Activated CD4-positive, alpha-beta memory T cell treated with anti-CD3 and anti-CD28 coated beads, Interleukin-2, amount 10 ng/mL, durations not matched to agents 7 days and 5 days (primary cell): ENCODE results near the gene RIC8B. TPM values are rescaled to one million over a fixed set of nuclear protein-coding genes. Genes with fewer than 3 reads are reported as not detected.
A peak's percentile ranks its signal among the peaks of the same experiment; 100 is the strongest.
"Not testable (repeated sequence)": the region's sequence is repeated elsewhere in the genome, so short reads cannot be mapped to it uniquely, and the experiment has no call there.

Experiments used
- CTCF ChIA-PET: fragments of 350-600 bp; sonication (Branson Sonifier 250); formaldehyde crosslinking; loops from one replicate; lab custom pipeline; 2021; ENCODE audit warnings: antibody characterized with exemption, inconsistent platforms; lab: Charles Lee
- POLR2A ChIA-PET: fragments of 350-600 bp; sonication (Branson Sonifier 250); formaldehyde crosslinking; loops from one replicate; lab custom pipeline; 2021; ENCODE audit warnings: antibody characterized with exemption; lab: Charles Lee
- DNase-seq: peaks from one replicate; pipeline ENCODE4 v3.0.0-alpha.2; 2020
- H3K27ac Mint-ChIP-seq: one replicate; pipeline ENCODE4 v1.8.0; 2021; ENCODE audit warnings: mild to moderate bottlenecking, mixed read lengths
- H3K27me3 Mint-ChIP-seq: one replicate; pipeline ENCODE4 v1.8.0; 2021; ENCODE audit warnings: mixed read lengths
- H3K36me3 Mint-ChIP-seq: one replicate; pipeline ENCODE4 v1.8.0; 2021; ENCODE audit warnings: low read depth, mixed read lengths
- H3K4me1 Mint-ChIP-seq: one replicate; pipeline ENCODE4 v1.8.0; 2021; ENCODE audit warnings: mixed read lengths
- H3K4me3 Mint-ChIP-seq: one replicate; pipeline ENCODE4 v1.8.0; 2021; ENCODE audit warnings: mild to moderate bottlenecking, mixed read lengths
- H3K9me3 Mint-ChIP-seq: one replicate; pipeline ENCODE4 v1.8.0; 2021; ENCODE audit warnings: mixed read lengths
- total RNA-seq, 2 experiments: library from RNA; stranded (reverse); gene quantifications; one replicate each; pipeline ENCODE4 v1.2.3, GENCODE V29; 2021

Gene RIC8B
- total RNA-seq = 10 to 100 TPM in 1 of 2 experiments, 1 to 10 TPM in 1; 9.1 to 11.6 TPM

- H3K4me3 Mint-ChIP-seq = peak within 1 kb of the TSS; percentile 93
- H3K27me3 Mint-ChIP-seq = no peaks in the 10 kb centered on the region
- no peaks in the 10 kb centered on the region for H3K9me3 Mint-ChIP-seq
- DNase-seq = peak; percentile 84
- H3K36me3 Mint-ChIP-seq = peaks cover 4% of the 10 kb centered on the region
- ChIA-PET POLR2A (interaction anchor here (2.5 kb wide), 1 partner anchor 15 kb away, joined by 10 read pairs; no protein-coding TSS in a partner anchor), CTCF (no interaction called here)
- H3K27ac Mint-ChIP-seq = peak within 1 kb of the TSS; percentile 87
- H3K4me1 Mint-ChIP-seq = peaks cover 29% of the 10 kb centered on the region
Observed at GRCh38 chr12:106774005-106774807, at the start of gene RIC8B. Gene RIC8B (plus strand): TSS chr12:106774682. CDS start chr12:106774746, 64 bp downstream.

GRCh38 chr12:106724934-106725333, 49.5 kb upstream of the RIC8B start:
- Mint-ChIP-seq H3K27me3 (no peaks in the 10 kb centered on the region), H3K4me1 (no peaks in the 10 kb centered on the region), H3K9me3 (no peaks in the 10 kb centered on the region), H3K4me3 (no peak overlapping the region), H3K36me3 (no peaks in the 10 kb centered on the region), H3K27ac (no peak overlapping the region)
- DNase-seq = no peak
- POLR2A ChIA-PET = no interaction called here
- CTCF ChIA-PET = interaction anchor here (0.6 kb wide), 1 partner anchor 21 kb away, joined by 5 read pairs; no protein-coding TSS in a partner anchor

DNA sequence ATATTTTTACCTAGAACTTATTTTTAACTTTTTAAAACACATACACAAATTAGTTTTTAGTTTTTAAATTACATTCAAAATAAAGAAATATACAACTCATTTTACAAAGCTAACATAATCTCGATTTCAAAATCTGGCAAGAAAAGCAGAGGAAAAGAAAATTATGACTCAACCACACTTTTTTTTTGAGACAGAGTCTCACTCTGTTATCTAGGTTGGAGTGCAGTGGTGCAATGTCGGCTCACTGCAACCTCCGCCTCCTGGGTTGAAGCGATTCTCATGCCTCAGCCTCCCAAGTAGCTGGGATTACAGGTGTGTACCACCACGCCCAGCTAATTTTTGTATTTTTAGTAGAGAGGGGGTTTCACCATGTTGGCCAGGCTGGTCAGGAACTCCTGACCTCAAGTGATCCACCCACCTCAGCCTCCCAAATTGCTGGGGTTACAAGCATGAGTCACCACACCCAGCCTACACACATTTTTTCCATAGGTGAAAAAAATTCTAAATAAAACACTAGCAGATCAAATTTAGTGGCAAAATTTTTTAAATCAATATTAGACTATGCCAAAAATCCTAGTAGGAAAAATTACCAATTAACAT, 47.8 kb upstream of the RIC8B start:
- H3K36me3 Mint-ChIP-seq, H3K4me1 Mint-ChIP-seq, DNase-seq, H3K27ac Mint-ChIP-seq, H3K4me3 Mint-ChIP-seq, POLR2A ChIA-PET, CTCF ChIA-PET, H3K27me3 Mint-ChIP-seq, H3K9me3 Mint-ChIP-seq: not testable (repeated sequence)

GRCh38 chr12:106729611-106730010, 44.9 kb upstream of the RIC8B start:
- Mint-ChIP-seq H3K36me3 (no peaks in the 10 kb centered on the region), H3K4me3 (no peak overlapping the region)

GRCh38 chr12:106732890-106733289, 41.6 kb upstream of the RIC8B start:
- Mint-ChIP-seq H3K36me3 (no peaks in the 10 kb centered on the region), H3K9me3 (no peaks in the 10 kb centered on the region), H3K27me3 (peaks cover 8% of the 10 kb centered on the region), H3K4me1 (no peaks in the 10 kb centered on the region), H3K27ac (no peak overlapping the region), H3K4me3 (no peak overlapping the region)
- no peak for DNase-seq
- POLR2A ChIA-PET = no interaction called here
- CTCF ChIA-PET = interaction anchor here (1.0 kb wide), 1 partner anchor 186 kb away, joined by 3 read pairs; no protein-coding TSS in a partner anchor

More at GRCh38 chr12:106729611-106730010, 44.9 kb upstream of the RIC8B start:
- no peak for DNase-seq
- Mint-ChIP-seq H3K4me1 (no peaks in the 10 kb centered on the region), H3K27ac (no peak overlapping the region), H3K9me3 (no peaks in the 10 kb centered on the region), H3K27me3 (peaks cover 2% of the 10 kb centered on the region)
- POLR2A ChIA-PET = interaction anchor here (0.6 kb wide), 1 partner anchor 225 kb away, joined by 3 read pairs; no protein-coding TSS in a partner anchor
- CTCF ChIA-PET = no interaction called here

- ChIA-PET CTCF (interaction anchor here (1.0 kb wide), 1 partner anchor 185 kb away, joined by 3 read pairs; no protein-coding TSS in a partner anchor), POLR2A (no interaction called here)
- no peaks in the 10 kb centered on the region for H3K4me1 Mint-ChIP-seq
Observed at GRCh38 chr12:106733660-106734059, 40.8 kb upstream of the RIC8B start.

GRCh38 chr12:106736051-106736957, 38.2 kb upstream of the RIC8B start:
- peaks cover 8% of the 10 kb centered on the region for H3K27me3 Mint-ChIP-seq
- H3K4me1 Mint-ChIP-seq = no peaks in the 10 kb centered on the region
- no peak overlapping the region for H3K4me3 Mint-ChIP-seq
- no peaks in the 10 kb centered on the region for H3K36me3 Mint-ChIP-seq
- no peak for DNase-seq
- ChIA-PET CTCF (no interaction called here), POLR2A (interaction anchor here (1.3 kb wide), 1 partner anchor 17 kb away, joined by 3 read pairs; no protein-coding TSS in a partner anchor)
- H3K27ac Mint-ChIP-seq = no peak overlapping the region
- H3K9me3 Mint-ChIP-seq = no peaks in the 10 kb centered on the region

More at GRCh38 chr12:106733660-106734059, 40.8 kb upstream of the RIC8B start:
- Mint-ChIP-seq H3K9me3 (no peaks in the 10 kb centered on the region), H3K27me3 (peaks cover 8% of the 10 kb centered on the region), H3K36me3 (no peaks in the 10 kb centered on the region), H3K4me3 (no peak overlapping the region), H3K27ac (no peak overlapping the region)
- DNase-seq = no peak

GRCh38 chr12:106739318-106739717, 35.2 kb upstream of the RIC8B start:
- POLR2A ChIA-PET = no interaction called here
- no peak overlapping the region for H3K27ac Mint-ChIP-seq
- no peak for DNase-seq
- H3K4me3 Mint-ChIP-seq = no peak overlapping the region
- H3K36me3 Mint-ChIP-seq = no peaks in the 10 kb centered on the region
- CTCF ChIA-PET = no interaction called here
- H3K9me3 Mint-ChIP-seq = no peaks in the 10 kb centered on the region
- H3K27me3 Mint-ChIP-seq = peaks cover 6% of the 10 kb centered on the region
- no peaks in the 10 kb centered on the region for H3K4me1 Mint-ChIP-seq

DNA sequence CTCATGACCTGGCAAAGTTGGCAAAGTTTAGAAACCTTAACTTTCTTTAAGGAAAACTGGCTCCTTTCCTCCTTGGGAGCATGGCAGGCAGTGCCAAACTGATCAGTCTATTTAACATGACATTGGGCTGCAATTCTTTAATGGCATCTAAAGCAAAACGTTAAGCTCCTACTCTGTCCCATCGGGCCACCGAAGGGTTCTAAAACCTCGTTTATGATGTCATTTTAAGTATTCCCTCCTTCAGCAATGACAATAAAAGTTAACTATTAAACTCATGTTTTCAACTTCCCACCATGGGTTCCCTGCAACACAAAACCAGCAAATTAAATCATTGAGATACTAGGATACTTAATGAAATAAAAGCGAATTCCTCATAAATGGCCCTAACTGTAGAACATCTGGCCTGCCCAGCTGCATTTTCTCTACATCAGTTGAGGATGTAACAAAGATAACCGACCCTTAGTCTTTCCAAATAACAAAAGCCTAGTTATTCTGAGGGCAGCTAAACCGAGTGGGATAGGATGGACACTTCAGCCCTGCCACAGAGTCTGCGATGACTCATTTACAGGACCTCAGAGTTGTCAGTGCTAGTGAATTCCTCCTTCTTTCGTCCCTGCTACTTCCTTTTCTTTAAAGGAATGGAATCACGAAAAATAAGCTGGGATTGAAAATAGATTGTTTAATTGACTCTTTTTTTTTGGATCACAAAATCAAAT, 34.5 kb upstream of the RIC8B start:
- DNase-seq = no peak
- no peak overlapping the region for H3K4me3 Mint-ChIP-seq
- no peaks in the 10 kb centered on the region for H3K9me3 Mint-ChIP-seq
- H3K4me1 Mint-ChIP-seq = no peaks in the 10 kb centered on the region
- POLR2A ChIA-PET = no interaction called here
- CTCF ChIA-PET = no interaction called here
- no peak overlapping the region for H3K27ac Mint-ChIP-seq
- H3K27me3 Mint-ChIP-seq = peaks cover 9% of the 10 kb centered on the region
- H3K36me3 Mint-ChIP-seq = no peaks in the 10 kb centered on the region

DNA sequence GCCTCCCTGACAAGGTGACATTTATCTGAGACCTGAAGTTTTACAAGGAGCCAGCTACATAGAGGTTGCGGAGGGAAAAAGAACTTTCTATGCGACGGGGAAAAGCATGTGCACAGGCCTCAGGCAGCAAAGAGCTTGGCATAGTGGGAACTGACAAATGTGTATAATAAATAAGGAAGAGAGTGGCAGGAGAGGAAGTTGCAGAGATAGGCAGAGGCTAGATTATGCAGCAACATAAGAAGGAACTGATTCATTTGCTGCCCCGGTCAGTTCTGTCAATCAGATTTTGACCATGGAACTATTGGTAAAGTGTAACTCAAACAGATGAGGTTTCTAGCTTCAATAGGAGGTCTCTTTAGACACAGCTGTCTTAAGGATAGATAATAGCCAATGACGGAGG, 33.7 kb upstream of the RIC8B start:
- DNase-seq = no peak
- H3K27me3 Mint-ChIP-seq = peaks cover 11% of the 10 kb centered on the region
- no peaks in the 10 kb centered on the region for H3K36me3 Mint-ChIP-seq
- POLR2A ChIA-PET = no interaction called here
- no peak overlapping the region for H3K27ac Mint-ChIP-seq
- no peaks in the 10 kb centered on the region for H3K4me1 Mint-ChIP-seq
- H3K4me3 Mint-ChIP-seq = no peak overlapping the region
- CTCF ChIA-PET = no interaction called here
- no peaks in the 10 kb centered on the region for H3K9me3 Mint-ChIP-seq

DNA sequence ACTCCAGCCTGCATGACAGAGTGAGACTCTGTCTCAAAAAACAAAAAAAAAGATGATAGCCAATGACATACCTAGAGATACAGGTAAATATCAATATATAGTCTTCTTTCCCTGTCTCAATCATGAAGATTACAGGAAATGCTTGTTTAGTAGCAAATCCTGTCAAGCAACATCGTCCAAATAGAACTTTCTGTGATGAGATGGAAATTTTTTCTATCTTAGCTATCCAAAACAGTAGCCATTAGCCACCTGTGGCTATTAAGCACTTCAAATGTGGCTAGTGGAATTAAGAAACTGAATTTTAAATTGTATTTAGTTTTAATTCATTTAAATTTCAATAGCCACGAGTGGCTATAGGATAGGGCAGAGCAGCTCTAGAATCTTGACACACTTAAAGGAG, 33.2 kb upstream of the RIC8B start:
- H3K4me3 Mint-ChIP-seq = no peak overlapping the region
- ChIA-PET CTCF (no interaction called here), POLR2A (no interaction called here)
- H3K36me3 Mint-ChIP-seq = no peaks in the 10 kb centered on the region
- H3K4me1 Mint-ChIP-seq = no peaks in the 10 kb centered on the region
- H3K27ac Mint-ChIP-seq = no peak overlapping the region
- H3K9me3 Mint-ChIP-seq = no peaks in the 10 kb centered on the region
- no peak for DNase-seq
- peaks cover 11% of the 10 kb centered on the region for H3K27me3 Mint-ChIP-seq

GRCh38 chr12:106743270-106743988, 31.1 kb upstream of the RIC8B start:
- Mint-ChIP-seq H3K9me3 (no peaks in the 10 kb centered on the region), H3K27ac (no peak overlapping the region), H3K4me3 (no peak overlapping the region), H3K36me3 (no peaks in the 10 kb centered on the region), H3K4me1 (peaks cover 16% of the 10 kb centered on the region), H3K27me3 (peaks cover 5% of the 10 kb centered on the region)
- ChIA-PET POLR2A (no interaction called here), CTCF (no interaction called here)
- DNase-seq = no peak
